ENCODE results near the gene FPR2.

FPR2 gene

GRCh38 chr19:51715850-51716249 lies 45.1 kb upstream of the FPR2 start:
- TF ChIP-seq, protein P1, sequence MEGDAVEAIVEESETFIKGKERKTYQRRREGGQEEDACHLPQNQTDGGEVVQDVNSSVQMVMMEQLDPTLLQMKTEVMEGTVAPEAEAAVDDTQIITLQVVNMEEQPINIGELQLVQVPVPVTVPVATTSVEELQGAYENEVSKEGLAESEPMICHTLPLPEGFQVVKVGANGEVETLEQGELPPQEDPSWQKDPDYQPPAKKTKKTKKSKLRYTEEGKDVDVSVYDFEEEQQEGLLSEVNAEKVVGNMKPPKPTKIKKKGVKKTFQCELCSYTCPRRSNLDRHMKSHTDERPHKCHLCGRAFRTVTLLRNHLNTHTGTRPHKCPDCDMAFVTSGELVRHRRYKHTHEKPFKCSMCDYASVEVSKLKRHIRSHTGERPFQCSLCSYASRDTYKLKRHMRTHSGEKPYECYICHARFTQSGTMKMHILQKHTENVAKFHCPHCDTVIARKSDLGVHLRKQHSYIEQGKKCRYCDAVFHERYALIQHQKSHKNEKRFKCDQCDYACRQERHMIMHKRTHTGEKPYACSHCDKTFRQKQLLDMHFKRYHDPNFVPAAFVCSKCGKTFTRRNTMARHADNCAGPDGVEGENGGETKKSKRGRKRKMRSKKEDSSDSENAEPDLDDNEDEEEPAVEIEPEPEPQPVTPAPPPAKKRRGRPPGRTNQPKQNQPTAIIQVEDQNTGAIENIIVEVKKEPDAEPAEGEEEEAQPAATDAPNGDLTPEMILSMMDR (IDR thresholded peaks at IDR 0.05; ENCODE audit: low read depth, low read length), result no peak
- H3K9me3 ChIP-seq (ENCODE audit: severe bottlenecking), result no peaks in the 10 kb centered on the region

DNA sequence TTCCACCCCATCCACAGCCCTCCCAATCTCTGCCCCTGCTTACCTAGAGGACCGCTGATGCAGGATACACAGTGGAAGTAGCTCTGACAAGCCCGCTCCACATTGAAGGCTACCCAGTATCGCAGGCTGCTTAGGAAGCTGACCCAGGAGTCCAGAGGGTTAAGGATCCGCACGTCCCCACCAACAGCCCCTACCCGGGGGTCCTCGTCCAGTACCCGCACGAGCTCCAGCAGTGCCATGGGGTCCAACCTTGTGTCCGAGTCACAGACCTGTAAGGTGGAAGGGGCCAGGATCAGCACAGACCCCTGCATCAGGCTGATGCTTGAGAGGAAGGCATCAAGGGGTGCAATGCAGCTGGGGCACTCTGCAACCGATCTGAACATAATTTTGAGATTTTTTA lies 44.1 kb upstream of the FPR2 start:
- DNase-seq, result no peak
- H3K27me3 ChIP-seq (ENCODE audit: insufficient read depth, low read depth, severe bottlenecking), result peaks cover 21% of the 10 kb centered on the region
- TF ChIP-seq, protein P1 (IDR thresholded peaks at IDR 0.05; ENCODE audit: low read depth, low read length), result no peak

More at GRCh38 chr19:51715850-51716249, 45.1 kb upstream of the FPR2 start:
- H3K36me3 ChIP-seq, result no peaks in the 10 kb centered on the region
- peaks cover 21% of the 10 kb centered on the region for H3K27me3 ChIP-seq (ENCODE audit: insufficient read depth, low read depth, severe bottlenecking)
- no peak overlapping the region for H3K27ac ChIP-seq
- DNase-seq, result no peak
- H3K4me3 ChIP-seq (ENCODE audit: low read depth, low read length), result no peak overlapping the region

GRCh38 chr19:51719251-51719988 lies 41.6 kb upstream of the FPR2 start:
- DNase-seq, result no peak
- Histone ChIP-seq H3K4me3 (ENCODE audit: low read depth, low read length) (no peak overlapping the region), H3K27ac (no peak overlapping the region), H3K36me3 (no peaks in the 10 kb centered on the region), H3K9me3 (ENCODE audit: severe bottlenecking) (no peaks in the 10 kb centered on the region), H3K27me3 (ENCODE audit: insufficient read depth, low read depth, severe bottlenecking) (peaks cover 21% of the 10 kb centered on the region)
- TF ChIP-seq, protein P1 (IDR thresholded peaks at IDR 0.05; ENCODE audit: low read depth, low read length), result no peak

More for the DNA sequence above, 44.1 kb upstream of the FPR2 start:
- H3K9me3 ChIP-seq (ENCODE audit: severe bottlenecking), result no peaks in the 10 kb centered on the region
- H3K27ac ChIP-seq, result no peak overlapping the region
- H3K4me3 ChIP-seq (ENCODE audit: low read depth, low read length), result no peak overlapping the region
- no peaks in the 10 kb centered on the region for H3K36me3 ChIP-seq

DNA sequence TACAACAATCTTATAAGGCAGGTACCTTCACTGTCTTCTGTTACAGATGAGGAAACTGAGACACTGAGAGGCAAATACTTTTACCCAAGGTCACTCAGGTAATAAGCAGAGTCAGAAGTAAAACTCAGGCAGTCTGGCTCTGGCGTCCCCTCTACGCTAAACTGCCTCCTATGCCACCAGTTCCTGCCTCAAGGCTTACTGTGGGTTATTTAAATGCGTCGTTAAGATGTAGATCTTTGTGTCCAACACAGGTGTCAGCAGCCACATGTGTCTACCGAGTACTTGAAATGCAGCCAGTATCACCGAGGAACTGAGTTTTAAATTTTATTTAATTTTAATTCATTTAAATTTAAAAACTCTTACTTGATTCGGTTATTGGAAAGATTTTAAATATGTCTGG lies 39.1 kb upstream of the FPR2 start:
- Histone ChIP-seq H3K4me3 (ENCODE audit: low read depth, low read length) (no peak overlapping the region), H3K27ac (no peak overlapping the region), H3K9me3 (ENCODE audit: severe bottlenecking) (no peaks in the 10 kb centered on the region), H3K36me3 (no peaks in the 10 kb centered on the region), H3K27me3 (ENCODE audit: insufficient read depth, low read depth, severe bottlenecking) (peaks cover 12% of the 10 kb centered on the region)
- TF ChIP-seq, protein P1 (IDR thresholded peaks at IDR 0.05; ENCODE audit: low read depth, low read length), result no peak
- no peak for DNase-seq

GRCh38 chr19:51722492-51722891 lies 38.5 kb upstream of the FPR2 start:
- H3K4me3 ChIP-seq (ENCODE audit: low read depth, low read length), result no peak overlapping the region
- no peaks in the 10 kb centered on the region for H3K36me3 ChIP-seq
- no peak overlapping the region for H3K27ac ChIP-seq
- DNase-seq, result no peak
- H3K27me3 ChIP-seq (ENCODE audit: insufficient read depth, low read depth, severe bottlenecking), result peaks cover 17% of the 10 kb centered on the region
- TF ChIP-seq, protein P1 (IDR thresholded peaks at IDR 0.05; ENCODE audit: low read depth, low read length), result no peak
- no peaks in the 10 kb centered on the region for H3K9me3 ChIP-seq (ENCODE audit: severe bottlenecking)

- no peak for DNase-seq
- Histone ChIP-seq H3K27me3 (ENCODE audit: insufficient read depth, low read depth, severe bottlenecking) (peaks cover 20% of the 10 kb centered on the region), H3K36me3 (no peaks in the 10 kb centered on the region), H3K27ac (no peak overlapping the region), H3K4me3 (ENCODE audit: low read depth, low read length) (no peak overlapping the region), H3K9me3 (ENCODE audit: severe bottlenecking) (no peaks in the 10 kb centered on the region)
- TF ChIP-seq, protein P1 (IDR thresholded peaks at IDR 0.05; ENCODE audit: low read depth, low read length), result no peak
These were observed 36.4 kb upstream of the FPR2 start for GRCh38 chr19:51724543-51724942.
